A549 (cell line): ENCODE data around the gene LSM4. TPM values are rescaled to one million over a fixed set of nuclear protein-coding genes. Genes with fewer than 3 reads are reported as not detected.

Experiments
- ATAC-seq, 2 experiments: fragments of 200-7000 bp in 1 of 2; fragments of >200 bp in 1 of 2; cut with Nextera tagmentation in 1 of 2; cut with Tn5 transposase in 1 of 2; 3 replicates each; pipeline versions ENCODE4 v1.8.0 to v1.9.1; 2018 to 2020; ENCODE audit warnings: mild to moderate bottlenecking in 1 of 2, moderate library complexity in 1 of 2
- CTCF ChIA-PET: fragments of 300-600 bp; sonication (Branson Sonifier 250); formaldehyde crosslinking; extraction: SDS; loops from one replicate; lab custom pipeline; 2021; ENCODE audit warnings: antibody characterized with exemption, inconsistent platforms; lab: Yijun Ruan, JAX
- POLR2A ChIA-PET: fragments of 350-600 bp; formaldehyde crosslinking; extraction: SDS; loops from one replicate; lab custom pipeline; 2021; ENCODE audit warnings: antibody characterized with exemption, inconsistent platforms; lab: Yijun Ruan, JAX
- DNase-seq, 2 experiments: peaks; one replicate each; pipeline versions ENCODE4 v3.0.0 to v3.0.0-alpha.2; 2011 to 2016; ENCODE audit warnings: low read depth in 1 of 2, low spot score in 1 of 2
- FAIRE-seq: peaks from 2 replicates; lab custom pipeline; 2011; peaks lifted over from hg19 to GRCh38; lab: Jason Lieb, UNC
- H3K27ac ChIP-seq, 2 experiments: fragments of >200 bp; sonication (Bioruptor Twin); formaldehyde crosslinking; 3 replicates each; pipeline ENCODE4 v1.5.1; 2016 to 2017
- H3K4me1 ChIP-seq: fragments of >200 bp; sonication (Bioruptor Twin); formaldehyde crosslinking; 3 replicates; pipeline ENCODE4 v1.6.1; 2016
- H3K4me2 ChIP-seq: fragments of >200 bp; sonication (Bioruptor Twin); formaldehyde crosslinking; 3 replicates; pipeline ENCODE4 v1.6.1; 2016
- H3K4me3 ChIP-seq: fragments of >200 bp; sonication (Bioruptor Twin); formaldehyde crosslinking; 3 replicates; pipeline ENCODE4 v1.5.1; 2016
- H3K9me3 ChIP-seq: fragments of >200 bp; sonication (Bioruptor Twin); formaldehyde crosslinking; 3 replicates; pipeline ENCODE4 v1.6.1; 2016
- ATOH8 ChIP-seq: fragments of 250-450 bp; sonication (Bioruptor Pico); IDR thresholded peaks from 2 replicates; pipeline ENCODE4 v1.5.0; 2020; ENCODE audit warnings: low read depth, mild to moderate bottlenecking, moderate library complexity
- CHD2 ChIP-seq: fragments of 150-350 bp; IDR thresholded peaks from 2 replicates; pipeline ENCODE4 v1.6.1; 2014; ENCODE audit warnings: low read length; ENCODE audit not compliant: partially characterized antibody
- CHD4 ChIP-seq: fragments of 200-600 bp; sonication (generic); IDR thresholded peaks from 2 replicates; pipeline ENCODE4 v1.6.1; 2016; ENCODE audit warnings: antibody characterized with exemption, mild to moderate bottlenecking, borderline replicate concordance
- CTCF ChIP-seq: fragments of >200 bp; sonication (Bioruptor Twin); formaldehyde crosslinking; IDR thresholded peaks from 3 replicates; pipeline ENCODE4 v1.5.1; 2016
- EHMT2 ChIP-seq: fragments of 200-600 bp; sonication (generic); IDR thresholded peaks from 2 replicates; pipeline ENCODE4 v1.6.1; 2016; ENCODE audit warnings: antibody characterized with exemption, low read depth, mild to moderate bottlenecking, moderate library complexity
- ESRRA ChIP-seq: fragments of 150-350 bp; IDR thresholded peaks from 2 replicates; pipeline ENCODE4 v1.6.1; 2014; ENCODE audit warnings: mild to moderate bottlenecking, low read length, borderline replicate concordance
- HMGXB4 ChIP-seq: fragments of 250-450 bp; sonication (Bioruptor Pico); IDR thresholded peaks from 2 replicates; pipeline ENCODE4 v1.5.0; 2021; ENCODE audit warnings: mild to moderate bottlenecking, moderate library complexity, borderline replicate concordance
- HOXA7 ChIP-seq: fragments of 250-450 bp; sonication (Bioruptor Pico); IDR thresholded peaks from 2 replicates; pipeline ENCODE4 v1.5.0; 2020; ENCODE audit warnings: mild to moderate bottlenecking, moderate library complexity
- HOXB13 ChIP-seq: fragments of 250-450 bp; sonication (Bioruptor Pico); IDR thresholded peaks from 2 replicates; pipeline ENCODE4 v1.5.0; 2020; ENCODE audit warnings: low read depth, mild to moderate bottlenecking, moderate library complexity
- HOXB5 ChIP-seq: fragments of 250-450 bp; sonication (Bioruptor Pico); IDR thresholded peaks from 2 replicates; pipeline ENCODE4 v1.5.0; 2020; ENCODE audit warnings: mild to moderate bottlenecking, moderate library complexity
- JUNB ChIP-seq: fragments of >200 bp; sonication (Bioruptor Twin); formaldehyde crosslinking; IDR thresholded peaks from 2 replicates; pipeline ENCODE4 v1.6.1; 2016
- KDM1A ChIP-seq: fragments of 200-600 bp; sonication (generic); IDR thresholded peaks from 2 replicates; pipeline ENCODE4 v1.6.1; 2016; ENCODE audit warnings: low read depth, mild to moderate bottlenecking
- KDM5A ChIP-seq: fragments of 200-600 bp; sonication (generic); IDR thresholded peaks from 2 replicates; pipeline ENCODE4 v1.6.1; 2016; ENCODE audit warnings: antibody characterized with exemption, mild to moderate bottlenecking
- MAZ ChIP-seq: fragments of 150-350 bp; IDR thresholded peaks from 2 replicates; pipeline ENCODE4 v1.6.1; 2014; ENCODE audit warnings: antibody characterized with exemption, low read depth, low read length, borderline replicate concordance
- MYC ChIP-seq: IDR thresholded peaks from 2 replicates; pipeline ENCODE4 v1.6.1; 2012; ENCODE audit warnings: mild to moderate bottlenecking, inconsistent platforms, low read length, improper control_type of control experiment, borderline replicate concordance
- NFE2L2 ChIP-seq: fragments of 150-350 bp; conservative IDR thresholded peaks from 2 replicates; pipeline ENCODE4 v1.6.1; 2014; ENCODE audit warnings: low read length
- NPAS2 ChIP-seq: fragments of 250-450 bp; sonication (Bioruptor Pico); IDR thresholded peaks from 2 replicates; pipeline ENCODE4 v1.8.0; 2022; ENCODE audit warnings: mild to moderate bottlenecking, moderate library complexity, borderline replicate concordance
- NR3C1 ChIP-seq: fragments of >200 bp; sonication (Bioruptor Twin); formaldehyde crosslinking; IDR thresholded peaks from 3 replicates; pipeline ENCODE4 v1.6.1; 2017
- PHF8 ChIP-seq: fragments of 200-600 bp; sonication (generic); IDR thresholded peaks from 2 replicates; pipeline ENCODE4 v1.6.1; 2016; ENCODE audit warnings: low read depth, mild to moderate bottlenecking, antibody characterized with exemption, moderate library complexity, borderline replicate concordance
- POLR2A ChIP-seq: IDR thresholded peaks from 2 replicates; pipeline ENCODE4 v1.6.1; 2012; ENCODE audit warnings: mild to moderate bottlenecking, low read length
- POLR2AphosphoS2 ChIP-seq: conservative IDR thresholded peaks from 2 replicates; pipeline ENCODE4 v1.6.1; 2012; ENCODE audit warnings: low read length, improper control_type of control experiment, inconsistent platforms
- RARB ChIP-seq: fragments of 250-450 bp; sonication (Bioruptor Pico); IDR thresholded peaks from 2 replicates; pipeline ENCODE4 v1.8.0; 2021; ENCODE audit warnings: mild to moderate bottlenecking, moderate library complexity
- RNF2 ChIP-seq: fragments of 200-600 bp; sonication (generic); IDR thresholded peaks from 2 replicates; pipeline ENCODE4 v1.6.1; 2016; ENCODE audit warnings: low read depth, mild to moderate bottlenecking, antibody characterized with exemption, moderate library complexity, borderline replicate concordance
- SMC3 ChIP-seq: fragments of >200 bp; sonication (Bioruptor Twin); formaldehyde crosslinking; IDR thresholded peaks from 3 replicates; pipeline ENCODE4 v1.6.1; 2018; ENCODE audit warnings: inconsistent platforms
- TP53 ChIP-seq: fragments of 250-450 bp; sonication (Bioruptor Pico); IDR thresholded peaks from 2 replicates; pipeline ENCODE4 v1.5.0; 2021; ENCODE audit warnings: mild to moderate bottlenecking, moderate library complexity
- USF2 ChIP-seq: fragments of 450-650 bp; IDR thresholded peaks from 2 replicates; pipeline ENCODE4 v1.6.1; 2014; ENCODE audit warnings: antibody characterized with exemption
- ZC3H11A ChIP-seq: fragments of 450-650 bp; IDR thresholded peaks from 2 replicates; pipeline ENCODE4 v1.6.1; 2014; ENCODE audit warnings: antibody characterized with exemption, mild to moderate bottlenecking
- ZSCAN20 ChIP-seq: fragments of 250-450 bp; sonication (Bioruptor Pico); IDR thresholded peaks from 2 replicates; pipeline ENCODE4 v1.8.0; 2022; ENCODE audit warnings: mild to moderate bottlenecking, moderate library complexity
- WGBS: methylation state at CpG from one replicate; pipeline ENCODE4 v1.1.6; 2017; ENCODE audit errors: missing lambda C conversion rate; 5-methylcytosine and 5-hydroxymethylcytosine counted together
- polyA plus RNA-seq, 4 experiments: library from polyadenylated mRNA; depleted of rRNA in 3 of 4; stranded (reverse); fragments of >200 nt; fragmentation: RNase III in 1 of 4; extraction: RNeasy Plus Mini Kit Qiagen cat#74134 plus additional on column Dnase treatment in 1 of 4; gene quantifications; 2 replicates in 3 of 4; 3 replicates in 1 of 4; pipeline ENCODE4 v1.2.3, GENCODE V29; 2011 to 2017

The LSM4 gene
- polyA plus RNA-seq, 2 of the 4 experiments (the other 2 are of a cell fraction), result 154 to 169 TPM

GRCh38 chr19:18322759-18323460 is at the start of gene LSM4 (continued):
- TF ChIP-seq ATOH8, result no peak
- TF ChIP-seq HOXB5 (CRISPR knock-in tag), result 0 out of 2 replicates have a peak, but pooled peaks have one; percentile 60
- TF ChIP-seq KDM1A, result no peak
- peak; percentile 62 for TF ChIP-seq POLR2A
- TF ChIP-seq NR3C1, result no peak
- TF ChIP-seq CHD4, result no peak
- TF ChIP-seq MYC, result peak; percentile 57; the same call in 1 of the 2 replicates
- no peak for TF ChIP-seq RNF2
- TF ChIP-seq CHD2, result no peak
- no peak for TF ChIP-seq HMGXB4
- no peak for TF ChIP-seq TP53 (CRISPR knock-in tag)
- TF ChIP-seq USF2, result no peak
- TF ChIP-seq KDM5A, result no peak
- no peak for TF ChIP-seq RARB (CRISPR knock-in tag)
- TF ChIP-seq PHF8, result no peak
- no peak for TF ChIP-seq CTCF
- peak; percentile 37; the same call in 1 of the 2 replicates for TF ChIP-seq HOXB13 (CRISPR knock-in tag)
- TF ChIP-seq MAZ, result no peak
- TF ChIP-seq NPAS2 (CRISPR knock-in tag), result no peak
- no peak for TF ChIP-seq NFE2L2
- TF ChIP-seq ESRRA, result no peak
- TF ChIP-seq HOXA7 (CRISPR knock-in tag), result no peak
- TF ChIP-seq POLR2AphosphoS2, result no peak

GRCh38 chr19:18368504-18369222 is 45.8 kb upstream of the LSM4 start:
- no peaks in the 10 kb centered on the region; the same call in 2 of the 3 replicates for H3K9me3 ChIP-seq
- H3K4me2 ChIP-seq, result no peak overlapping the region
- ChIA-PET POLR2A (interaction anchor here (1.8 kb wide), 1 partner anchor 17 kb away, joined by 11 read pairs; the partner anchor contains the start of gene GDF15), CTCF (interaction anchor here (0.8 to 1.7 kb wide), 2 partner anchors 41 to 42 kb away, joined by 3 to 8 read pairs; no protein-coding TSS in a partner anchor)
- TF ChIP-seq CHD2 (no peak), EHMT2 (no peak), CTCF (no peak), POLR2A (no peak), KDM5A (no peak), SMC3 (no peak), NR3C1 (no peak), KDM1A (no peak), NFE2L2 (no peak), JUNB (no peak), ZC3H11A (no peak), ZSCAN20 (CRISPR knock-in tag) (no peak)
- H3K27ac ChIP-seq, result peak overlapping the region; percentile 97 to 99
- 71% methylated on average over 13 of the region's 15 CpGs for WGBS
- DNase-seq (no peak), FAIRE-seq (no peak), ATAC-seq (no peak)
- peaks cover 52% of the 10 kb centered on the region for H3K4me1 ChIP-seq
- no peak overlapping the region for H3K4me3 ChIP-seq
